HG03066 (cell line): Measurements from ENCODE around the gene INPP5J.
"Not testable (repeated sequence)": the region's sequence is repeated elsewhere in the genome, so short reads cannot be mapped to it uniquely, and the experiment has no call there.

Experiments
- ATAC-seq: cut with Tn5 transposase; IDR thresholded peaks from one replicate; pipeline ENCODE4 v1.9.1; 2021; ENCODE audit warnings: low read depth; ENCODE audit not compliant: unreplicated experiment

Gene INPP5J

DNA sequence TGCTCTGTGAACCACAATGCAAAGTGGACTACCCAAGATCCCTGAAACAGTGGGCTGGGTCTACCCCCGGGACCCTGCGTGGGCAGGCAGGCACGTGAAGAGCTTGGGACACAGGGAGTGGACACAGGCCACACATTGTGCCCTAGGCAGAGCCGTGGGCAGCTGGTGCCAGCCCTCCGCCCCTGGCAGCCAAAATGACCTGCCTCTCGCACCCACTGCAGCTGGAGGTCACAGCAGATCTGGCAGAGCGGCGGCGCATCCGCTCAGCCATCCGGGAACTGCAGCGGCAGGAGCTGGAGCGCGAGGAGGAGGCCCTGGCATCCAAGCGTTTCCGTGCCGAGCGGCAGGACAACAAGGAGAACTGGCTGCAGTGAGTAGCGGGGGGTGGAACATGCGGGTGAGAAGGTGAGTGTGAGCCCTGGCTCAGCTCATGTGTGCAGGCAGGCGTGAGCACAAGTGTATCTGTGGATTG lies 35.0 kb upstream of the INPP5J start:
- ATAC-seq, result no peak

DNA sequence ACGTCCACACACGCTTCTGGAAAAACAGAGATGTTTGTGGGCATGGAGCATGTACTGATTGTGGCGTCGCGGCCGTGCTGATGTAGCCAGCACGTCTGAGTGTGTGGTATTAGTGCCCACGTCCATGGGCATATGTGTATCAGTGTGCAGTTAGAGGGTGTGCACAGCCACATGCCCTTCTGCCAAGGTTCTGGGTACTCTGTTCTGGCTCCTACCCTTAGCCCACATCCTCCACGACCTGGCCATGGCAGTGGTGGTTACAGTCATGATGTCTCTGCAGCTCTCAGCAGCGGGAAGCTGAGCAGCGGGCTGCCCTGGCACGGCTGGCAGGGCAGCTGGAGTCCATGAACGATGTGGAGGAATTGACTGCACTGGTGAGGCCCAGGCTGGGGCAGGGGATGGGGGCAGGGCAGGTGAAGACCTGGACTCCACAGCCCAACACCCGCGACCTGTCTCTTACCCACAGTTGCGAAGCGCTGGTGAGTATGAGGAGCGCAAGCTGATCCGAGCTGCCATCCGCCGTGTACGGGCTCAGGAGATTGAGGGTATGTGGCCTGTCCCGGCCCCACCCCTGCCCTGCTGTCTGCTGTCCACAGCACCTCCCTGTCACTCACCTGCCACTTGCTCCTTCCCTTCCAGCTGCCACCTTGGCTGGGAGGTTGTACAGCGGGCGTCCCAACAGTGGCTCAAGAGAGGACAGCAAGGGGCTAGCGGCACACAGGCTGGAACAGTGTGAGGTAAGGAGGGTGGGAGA lies 34.4 kb upstream of the INPP5J start:
- ATAC-seq, result no peak

DNA sequence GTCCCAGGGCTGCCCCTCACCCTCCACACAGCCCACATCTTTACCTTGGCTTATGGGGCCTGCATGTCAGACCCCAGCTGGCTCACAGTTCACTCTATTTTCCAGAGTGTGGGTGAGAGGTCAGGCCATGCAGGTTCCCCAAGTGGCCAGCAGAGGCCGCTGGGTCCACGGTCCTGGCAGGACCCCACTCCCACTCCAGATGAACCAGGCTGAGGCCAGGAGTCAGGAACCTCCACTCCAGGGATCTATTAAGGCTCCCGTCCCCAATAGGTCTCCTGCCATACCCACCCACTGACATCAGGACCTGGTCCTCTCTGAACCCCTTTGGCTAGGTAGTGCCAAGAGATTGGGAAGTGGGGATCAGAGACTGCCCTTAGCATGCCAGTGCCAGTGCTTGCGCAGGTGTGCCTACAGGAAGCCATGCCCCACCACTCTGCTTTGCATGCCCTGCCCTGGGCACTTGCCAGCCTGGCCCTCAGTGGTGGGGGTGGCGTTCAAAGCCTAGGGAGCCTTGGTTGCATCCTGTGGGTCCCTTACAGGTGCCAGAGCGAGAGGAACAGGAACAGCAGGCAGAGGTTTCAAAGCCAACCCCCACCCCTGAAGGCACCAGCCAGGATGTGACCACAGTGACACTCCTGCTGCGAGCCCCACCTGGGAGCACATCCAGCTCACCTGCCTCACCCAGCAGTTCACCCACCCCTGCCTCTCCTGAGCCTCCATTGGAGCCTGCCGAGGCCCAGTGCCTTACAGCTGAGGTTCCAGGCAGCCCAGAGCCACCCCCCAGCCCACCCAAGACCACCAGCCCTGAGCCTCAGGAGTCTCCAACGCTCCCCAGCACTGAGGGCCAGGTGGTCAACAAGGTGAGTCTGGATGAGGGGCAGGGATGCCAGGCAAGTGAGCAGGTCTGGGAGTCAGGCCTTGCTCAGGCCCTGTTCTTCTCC lies 33.3 kb upstream of the INPP5J start:
- no peak for ATAC-seq

- ATAC-seq, result no peak
Observed at GRCh38 chr22:31090217-31091085, 32.3 kb upstream of the INPP5J start.

GRCh38 chr22:31091106-31091975 lies 31.4 kb upstream of the INPP5J start:
- no peak for ATAC-seq

GRCh38 chr22:31092161-31092560 lies 30.6 kb upstream of the INPP5J start:
- no peak for ATAC-seq

DNA sequence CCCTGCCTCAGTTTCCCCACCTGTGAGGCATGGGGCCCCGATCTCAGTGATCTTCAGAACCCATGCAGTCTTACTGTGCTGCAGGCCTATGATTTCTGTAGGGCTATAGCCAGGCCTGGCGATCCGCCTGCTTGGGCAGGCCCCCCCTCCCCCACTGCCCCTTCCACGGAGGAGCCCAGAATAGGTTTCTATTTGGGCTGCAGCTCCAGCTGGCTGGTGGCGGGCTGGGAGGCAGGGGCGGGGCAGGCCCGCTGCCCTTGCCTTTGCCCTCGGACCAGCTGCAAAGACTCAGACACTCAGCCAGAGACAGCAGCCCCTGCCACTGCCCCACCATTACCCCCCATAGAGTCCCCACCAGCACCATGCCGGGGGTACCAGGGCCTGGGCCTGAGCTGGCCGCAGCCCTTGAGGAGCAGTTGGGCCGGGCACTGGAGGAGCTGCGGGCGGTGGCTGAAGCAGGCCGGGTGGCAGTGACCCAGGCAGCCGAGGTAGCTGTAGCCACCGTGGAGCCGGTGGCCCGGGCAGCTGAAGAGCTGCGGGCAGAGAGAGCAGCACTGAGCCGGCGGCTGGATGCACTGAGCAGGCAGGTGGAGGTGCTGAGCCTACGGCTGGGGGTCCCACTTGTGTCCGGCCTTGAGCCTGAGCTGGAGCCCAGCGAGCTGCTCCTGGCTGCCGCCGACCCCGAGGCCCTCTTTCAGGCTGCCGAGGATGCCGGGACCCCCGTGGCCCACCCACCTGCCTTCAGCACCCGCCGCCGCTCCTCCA lies 29.5 kb upstream of the INPP5J start:
- ATAC-seq, result no peak

DNA sequence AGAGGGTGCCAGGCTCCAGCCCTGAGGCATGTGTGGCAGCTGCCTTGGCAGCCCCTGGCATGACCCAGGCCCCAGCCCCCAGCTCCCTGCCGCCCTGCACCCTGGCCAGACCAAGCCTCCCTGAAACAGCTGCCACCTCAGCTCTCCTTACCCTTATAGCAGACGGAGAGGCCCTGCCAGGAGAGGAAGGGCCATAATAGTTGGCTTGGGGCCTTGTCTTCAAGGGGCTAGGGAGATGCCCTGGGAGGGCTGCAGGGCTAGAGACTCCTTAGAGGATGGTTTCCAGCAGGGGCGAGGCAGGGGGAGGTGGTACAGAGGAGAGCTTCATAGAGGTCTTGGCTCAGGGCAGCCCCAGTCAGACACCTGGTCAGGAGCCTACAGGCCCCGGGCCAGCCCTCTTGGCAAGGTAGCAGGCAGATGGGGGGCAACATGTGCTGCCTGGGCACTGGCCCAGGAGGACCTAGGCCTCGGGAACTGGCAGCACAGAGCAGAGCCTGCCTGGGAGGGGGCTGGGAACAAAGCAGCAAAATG lies 28.7 kb upstream of the INPP5J start:
- no peak for ATAC-seq

- no peak for ATAC-seq
Observed at GRCh38 chr22:31094741-31095140, 28.0 kb upstream of the INPP5J start.

DNA sequence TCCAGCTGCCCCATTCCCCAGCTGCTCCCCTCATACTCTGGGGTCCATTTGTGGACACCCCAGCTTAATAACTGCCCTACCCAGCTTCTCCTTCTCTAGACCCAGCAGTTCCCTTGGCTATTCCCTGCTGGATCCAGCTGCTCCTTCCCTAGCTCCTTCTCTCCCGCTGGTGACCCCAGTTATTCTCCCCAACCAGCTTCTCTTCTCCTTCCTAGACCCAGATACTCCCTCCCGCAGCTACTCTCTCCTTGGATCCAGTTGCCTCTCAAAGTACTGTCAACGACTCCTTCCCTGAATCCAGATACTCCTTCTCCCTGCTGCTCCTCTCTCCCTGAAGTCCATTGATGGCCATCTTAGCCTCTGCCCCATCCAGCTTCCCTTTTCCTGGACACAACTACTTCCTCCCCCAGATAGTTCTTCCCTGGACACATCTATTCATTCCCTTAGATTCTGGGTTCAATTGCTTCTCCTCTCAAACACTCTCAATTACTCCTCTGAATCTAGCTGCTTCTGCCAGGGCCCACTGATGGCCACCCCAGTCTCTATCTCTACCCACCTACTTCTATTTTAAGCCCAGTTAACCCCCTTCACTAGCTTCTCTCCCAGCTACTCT lies 27.0 kb upstream of the INPP5J start:
- no peak for ATAC-seq

GRCh38 chr22:31096657-31097279 lies 26.0 kb upstream of the INPP5J start:
- ATAC-seq, result no peak

DNA sequence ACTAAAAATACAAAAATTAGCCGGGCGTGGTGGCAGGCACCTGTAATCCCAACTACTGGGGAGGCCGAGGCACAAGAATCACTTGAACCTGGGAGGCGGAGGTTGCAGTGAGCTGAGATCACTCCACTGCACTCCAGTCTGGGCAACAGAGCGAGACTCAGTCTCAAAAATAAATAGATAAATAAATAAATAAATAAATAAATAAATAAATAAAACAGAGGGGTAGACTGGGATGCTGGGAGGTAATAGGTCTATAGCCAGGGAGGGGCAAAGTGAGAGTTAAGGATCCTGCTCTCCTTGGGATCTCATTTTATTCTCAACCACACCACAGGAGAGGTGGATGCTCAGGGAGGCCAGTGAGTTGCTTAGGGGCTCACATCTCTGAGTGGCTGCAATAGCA lies 25.2 kb upstream of the INPP5J start:
- ATAC-seq, result not testable (repeated sequence)

- no peak for ATAC-seq
Observed at GRCh38 chr22:31097941-31098631, 24.7 kb upstream of the INPP5J start.

GRCh38 chr22:31098632-31099110 lies 24.1 kb upstream of the INPP5J start:
- no peak for ATAC-seq

DNA sequence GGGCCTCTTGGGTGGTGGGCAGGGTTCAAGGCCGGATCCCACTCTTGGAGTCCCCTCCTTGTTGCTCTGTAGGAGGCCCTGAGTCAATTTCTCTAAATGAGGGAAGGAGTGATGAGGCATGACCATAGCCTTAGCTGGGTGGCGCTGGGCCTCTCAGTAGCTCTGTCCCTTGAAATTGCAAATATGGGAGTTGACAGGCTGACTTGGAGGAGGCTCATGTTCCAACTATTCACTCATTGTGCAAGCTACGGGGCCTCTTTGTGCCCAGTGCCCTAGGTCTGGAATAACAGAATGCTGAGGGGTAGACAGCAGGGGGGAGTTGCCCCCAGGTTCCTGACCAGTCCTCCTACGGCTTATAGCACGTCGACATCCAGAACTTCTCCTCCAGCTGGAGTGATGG lies 23.4 kb upstream of the INPP5J start:
- ATAC-seq, result no peak

GRCh38 chr22:31099841-31100761 lies 22.7 kb upstream of the INPP5J start:
- ATAC-seq, result no peak
